Prostate gland (tissue), 2 donors: Measurements from ENCODE around the gene LRRC55. TPM values are rescaled to one million over a fixed set of nuclear protein-coding genes. Genes with fewer than 3 reads are reported as not detected.

ENCODE experiments used
- DNase-seq: peaks from one replicate; pipeline ENCODE4 v3.0.0-alpha.2; 2019; ENCODE audit warnings: low spot score
- H3K27ac ChIP-seq, 2 donors: fragments of 200-600 bp; sonication (generic); 2 replicates each; pipeline ENCODE4 v1.5.1; 2017 to 2019
- H3K27me3 ChIP-seq: fragments of 200-600 bp; sonication (generic); replicated peaks from 2 replicates; pipeline ENCODE4 v1.5.1; 2019; ENCODE audit not compliant: insufficient read depth
- H3K36me3 ChIP-seq, 2 donors: fragments of 200-600 bp; sonication (generic); 1 replicate in 1 of 2; 2 replicates in 1 of 2; pipeline versions ENCODE4 v1.5.1 to v1.8.1; 2017 to 2019
- H3K4me1 ChIP-seq: fragments of 200-600 bp; sonication (generic); replicated peaks from 2 replicates; pipeline ENCODE4 v1.5.1; 2019
- H3K4me3 ChIP-seq, 2 donors: fragments of 200-600 bp; sonication (generic); 2 replicates each; pipeline ENCODE4 v1.5.1; 2017 to 2019
- H3K9me3 ChIP-seq: fragments of 200-600 bp; sonication (generic); 2 replicates; pipeline ENCODE4 v1.5.1; 2017
- CTCF ChIP-seq, 4 experiments: fragments of 200-600 bp in 2 of 4; fragments of 450-650 bp in 2 of 4; sonication (generic) in 2 of 4; IDR thresholded peaks; 1 replicate in 3 of 4; 2 replicates in 1 of 4; pipeline ENCODE4 v1.5.1; 2016 to 2019; ENCODE audit warnings: antibody characterized with exemption in 4 of 4, mild to moderate bottlenecking in 2 of 4, moderate library complexity in 2 of 4
- POLR2A ChIP-seq: fragments of 450-650 bp; IDR thresholded peaks from one replicate; pipeline ENCODE4 v1.6.1; 2016; ENCODE audit warnings: antibody characterized with exemption, mild to moderate bottlenecking
- POLR2AphosphoS5 ChIP-seq: sonication (generic); formaldehyde crosslinking; IDR thresholded peaks from one replicate; pipeline ENCODE4 v1.6.1; 2017; ENCODE audit warnings: antibody characterized with exemption
- WGBS: methylation state at CpG from one replicate; pipeline ENCODE4 v1.1.5; 2018; 5-methylcytosine and 5-hydroxymethylcytosine counted together
- intact Hi-C: fragments of 100-400 bp; cut with DNase I; formaldehyde crosslinking; loops from one replicate; pipeline ENCODE4 v1.14.2; 2022
- total RNA-seq, 2 donors: library from RNA; depleted of rRNA; stranded (reverse); fragments of >200 nt; gene quantifications; one replicate each; pipeline ENCODE4 v1.1.0, GENCODE V29; 2016

LRRC55 gene
- total RNA-seq, 2 donors from 2014 or later, result 0.23 TPM; not detected in 1

GRCh38 chr11:57240757-57241156 lies 59.0 kb downstream of the LRRC55 start:
- Histone ChIP-seq H3K27me3 (peaks cover 2% of the 10 kb centered on the region), H3K27ac (no peak overlapping the region), H3K36me3 (no peaks in the 10 kb centered on the region), H3K9me3 (no peaks in the 10 kb centered on the region), H3K4me1 (no peaks in the 10 kb centered on the region), H3K4me3 (no peak overlapping the region)
- WGBS, result 54% methylated on average over 5 of the region's 5 CpGs
- DNase-seq, result no peak
- TF ChIP-seq POLR2AphosphoS5 (no peak), CTCF (IDR thresholded peaks at IDR 0.05) (no peak), POLR2A (no peak)
- intact Hi-C loops, result loop anchor here (10.0 kb wide), 1 partner anchor 126 kb away; no protein-coding TSS in a partner anchor

Other genes with a start within 250 kb of the LRRC55 start
- gene OR5AK2, start 193.0 kb upstream of the LRRC55 start, total RNA-seq, result not detected
- 1 to 10 TPM in 1 of 2 donors, not detected in 1; 1.7 TPM for gene APLNR, start 55.3 kb downstream of the LRRC55 start, total RNA-seq
- gene TNKS1BP1, start 143.0 kb downstream of the LRRC55 start, total RNA-seq, result 100 to 1,000 TPM; 140 to 158 TPM
- 10 to 100 TPM; 82.6 to 85.4 TPM for gene SSRP1, start 153.9 kb downstream of the LRRC55 start, total RNA-seq
- under 1 TPM in 1 of 2 donors, not detected in 1; 0.40 TPM for gene P2RX3, start 156.4 kb downstream of the LRRC55 start, total RNA-seq
- gene PRG3, start 199.2 kb downstream of the LRRC55 start, total RNA-seq, result not detected
- gene PRG2, start 208.7 kb downstream of the LRRC55 start, total RNA-seq, result under 1 TPM in 1 of 2 donors, not detected in 1; 0.36 TPM
- gene SLC43A3, start 245.2 kb downstream of the LRRC55 start, total RNA-seq, result 10 to 100 TPM; 23.3 to 39.8 TPM